Globus pallidus (tissue), 1 donor: ENCODE results near the gene P3H3.
A peak's percentile ranks its signal among the peaks of the same experiment; 100 is the strongest.
"Not testable (repeated sequence)": the region's sequence is repeated elsewhere in the genome, so short reads cannot be mapped to it uniquely, and the experiment has no call there.

Experiments used
- DNase-seq: peaks from one replicate; pipeline ENCODE4 v3.0.0-alpha.2; 2015; ENCODE audit warnings: low spot score

Gene P3H3

DNA sequence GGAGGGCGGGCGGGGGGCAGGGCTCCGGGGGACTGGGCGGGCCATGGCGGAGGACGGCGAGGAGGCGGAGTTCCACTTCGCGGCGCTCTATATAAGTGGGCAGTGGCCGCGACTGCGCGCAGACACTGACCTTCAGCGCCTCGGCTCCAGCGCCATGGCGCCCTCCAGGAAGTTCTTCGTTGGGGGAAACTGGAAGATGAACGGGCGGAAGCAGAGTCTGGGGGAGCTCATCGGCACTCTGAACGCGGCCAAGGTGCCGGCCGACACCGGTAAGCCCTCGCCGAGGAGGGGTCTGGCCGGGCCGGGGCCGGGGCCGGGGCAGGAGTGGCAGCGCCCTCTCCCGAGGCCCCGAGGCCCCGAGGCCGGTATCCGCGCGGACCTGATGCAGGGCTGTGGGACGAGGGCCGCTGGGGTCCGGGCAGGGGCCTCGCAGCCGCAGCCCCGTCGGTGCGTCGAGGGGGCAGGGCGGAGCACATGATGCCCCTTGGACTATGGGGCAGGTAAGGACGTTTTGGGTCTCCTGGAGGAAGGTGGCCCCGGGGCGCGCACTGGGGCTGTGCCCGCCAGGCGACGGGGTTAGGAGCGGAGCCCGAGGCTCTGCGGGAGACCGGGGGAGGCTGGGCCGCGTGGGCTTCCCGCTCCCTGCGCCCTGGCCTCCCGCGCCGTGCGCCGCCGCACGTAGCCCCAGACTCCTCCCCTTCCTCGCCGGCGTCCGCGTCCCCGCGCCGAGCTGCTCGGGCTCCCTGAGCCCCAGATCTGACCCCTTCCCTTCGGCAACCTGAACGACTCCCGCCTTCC, 39.4 kb downstream of the P3H3 start, which contains the start of gene TPI1:
Gene TPI1 (plus strand): TSS at position 119 of the 798 bp plus-strand sequence. CDS start 36 bp downstream, at position 155.
- peak; percentile 84 for DNase-seq

DNA sequence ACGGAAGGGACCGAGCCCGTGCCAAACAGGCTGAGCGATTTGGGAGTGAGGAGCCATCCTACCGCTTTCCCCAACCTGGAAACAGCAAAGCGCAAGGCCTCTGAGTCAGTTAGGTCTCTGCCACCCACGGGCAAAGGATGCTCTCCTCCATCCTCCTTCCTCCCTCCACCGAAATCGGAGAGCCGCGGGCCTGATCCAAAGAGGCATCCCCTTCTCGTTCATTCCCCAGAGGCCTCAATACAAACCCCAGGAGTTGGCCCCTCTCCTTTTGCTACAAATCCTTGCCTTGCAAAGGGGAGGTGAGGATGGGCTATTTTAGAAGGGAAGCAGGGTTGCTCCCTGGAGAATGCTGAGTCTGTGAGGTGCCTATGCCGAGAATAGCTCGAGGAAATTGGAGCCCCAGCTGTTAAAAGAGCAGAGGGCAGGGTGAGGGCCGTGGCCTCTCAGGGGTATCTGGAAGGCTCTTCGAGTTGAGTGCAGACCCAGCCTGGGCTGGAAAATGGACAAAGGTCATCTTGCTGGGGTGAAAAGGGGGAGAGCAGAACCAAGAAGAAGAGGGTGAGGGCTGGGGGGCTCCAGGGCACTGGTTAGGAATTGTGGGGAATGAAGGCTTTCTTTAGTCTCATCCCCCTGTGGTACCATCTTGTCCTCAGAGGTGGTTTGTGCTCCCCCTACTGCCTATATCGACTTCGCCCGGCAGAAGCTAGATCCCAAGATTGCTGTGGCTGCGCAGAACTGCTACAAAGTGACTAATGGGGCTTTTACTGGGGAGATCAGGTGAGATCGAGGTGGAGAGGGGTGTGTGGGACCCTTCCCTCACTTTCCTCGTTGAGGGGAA, 40.2 kb downstream of the P3H3 start:
- DNase-seq: no peak

DNA sequence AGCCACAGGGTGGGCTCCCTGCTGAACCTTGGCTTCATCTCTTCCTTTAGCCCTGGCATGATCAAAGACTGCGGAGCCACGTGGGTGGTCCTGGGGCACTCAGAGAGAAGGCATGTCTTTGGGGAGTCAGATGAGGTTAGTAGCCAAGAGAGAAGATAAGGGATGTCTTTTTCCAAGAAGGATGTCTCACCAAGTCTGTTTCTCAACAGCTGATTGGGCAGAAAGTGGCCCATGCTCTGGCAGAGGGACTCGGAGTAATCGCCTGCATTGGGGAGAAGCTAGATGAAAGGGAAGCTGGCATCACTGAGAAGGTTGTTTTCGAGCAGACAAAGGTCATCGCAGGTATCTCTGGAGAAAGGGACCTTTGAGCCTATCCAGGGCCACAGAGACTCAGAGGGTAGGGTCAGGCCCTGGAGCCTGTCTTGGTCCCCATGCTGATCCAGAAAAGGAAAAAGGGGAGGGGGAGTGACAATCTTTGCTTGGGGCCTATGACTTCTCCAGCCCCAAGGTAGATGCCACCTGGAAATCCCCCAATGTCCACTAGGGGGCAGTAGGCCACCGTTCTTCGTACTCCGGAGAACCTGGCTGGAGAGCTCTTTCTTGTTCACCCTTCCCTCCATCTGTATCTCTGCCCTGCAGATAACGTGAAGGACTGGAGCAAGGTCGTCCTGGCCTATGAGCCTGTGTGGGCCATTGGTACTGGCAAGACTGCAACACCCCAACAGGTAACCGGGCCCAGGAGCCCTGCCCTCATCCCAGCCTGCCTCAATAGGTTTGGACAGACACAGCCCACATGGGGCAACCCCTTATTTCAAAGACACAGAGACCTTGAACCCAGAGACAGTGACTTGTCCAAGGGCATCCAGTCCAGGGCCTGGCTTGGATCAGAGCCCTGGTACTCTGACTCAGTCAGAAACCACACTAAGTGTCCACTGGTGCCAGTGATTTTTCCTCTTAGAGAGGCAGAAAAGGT, 41.1 kb downstream of the P3H3 start:
- peak; percentile 72 for DNase-seq

DNA sequence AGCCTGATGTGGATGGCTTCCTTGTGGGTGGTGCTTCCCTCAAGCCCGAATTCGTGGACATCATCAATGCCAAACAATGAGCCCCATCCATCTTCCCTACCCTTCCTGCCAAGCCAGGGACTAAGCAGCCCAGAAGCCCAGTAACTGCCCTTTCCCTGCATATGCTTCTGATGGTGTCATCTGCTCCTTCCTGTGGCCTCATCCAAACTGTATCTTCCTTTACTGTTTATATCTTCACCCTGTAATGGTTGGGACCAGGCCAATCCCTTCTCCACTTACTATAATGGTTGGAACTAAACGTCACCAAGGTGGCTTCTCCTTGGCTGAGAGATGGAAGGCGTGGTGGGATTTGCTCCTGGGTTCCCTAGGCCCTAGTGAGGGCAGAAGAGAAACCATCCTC, 42.1 kb downstream of the P3H3 start:
- not testable (repeated sequence) for DNase-seq

DNA sequence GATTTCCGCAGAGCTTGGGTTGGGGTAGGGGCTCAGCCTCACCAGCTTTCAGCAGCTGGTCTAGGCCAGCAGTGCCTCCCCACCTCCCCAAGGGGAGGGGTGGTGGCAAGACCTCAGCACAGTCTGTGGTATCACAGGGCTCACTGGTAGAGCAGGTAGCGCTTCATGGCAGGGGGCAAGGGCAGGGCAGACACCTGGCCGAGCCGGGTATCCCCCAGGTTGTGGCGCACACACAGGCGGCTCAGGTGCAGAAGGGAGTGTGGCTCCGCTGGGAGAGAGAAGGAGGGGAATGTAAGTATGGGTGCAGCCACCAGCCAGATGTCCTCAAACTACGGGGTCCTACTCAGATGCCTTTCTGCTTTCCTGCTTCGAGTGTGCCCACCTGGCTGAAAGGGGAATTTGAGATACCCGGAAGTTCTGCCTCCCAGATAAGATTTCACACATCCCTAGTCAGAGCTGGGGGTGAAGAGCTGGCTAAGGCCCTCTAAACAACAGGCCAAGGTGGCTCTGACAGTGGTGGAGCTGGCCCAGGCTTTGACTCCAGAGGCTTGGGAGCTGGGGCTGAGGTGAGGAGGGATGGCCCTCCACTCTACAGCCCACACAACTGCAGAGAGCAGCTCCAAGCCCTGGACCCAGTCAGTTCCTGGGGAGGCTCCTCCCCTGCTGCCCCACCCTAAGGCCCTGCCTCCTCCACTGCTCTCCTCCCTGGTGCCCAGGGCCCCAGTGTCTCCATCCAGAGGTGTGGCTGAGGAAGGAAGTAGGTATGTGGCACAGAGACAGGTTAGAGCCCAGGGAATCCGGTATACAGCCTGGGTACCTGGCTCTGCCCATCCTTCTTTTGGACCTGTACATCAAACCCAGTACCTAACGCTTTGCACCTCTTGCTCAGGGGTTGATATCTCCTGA, 43.1 kb downstream of the P3H3 start:
- DNase-seq: no peak

DNA sequence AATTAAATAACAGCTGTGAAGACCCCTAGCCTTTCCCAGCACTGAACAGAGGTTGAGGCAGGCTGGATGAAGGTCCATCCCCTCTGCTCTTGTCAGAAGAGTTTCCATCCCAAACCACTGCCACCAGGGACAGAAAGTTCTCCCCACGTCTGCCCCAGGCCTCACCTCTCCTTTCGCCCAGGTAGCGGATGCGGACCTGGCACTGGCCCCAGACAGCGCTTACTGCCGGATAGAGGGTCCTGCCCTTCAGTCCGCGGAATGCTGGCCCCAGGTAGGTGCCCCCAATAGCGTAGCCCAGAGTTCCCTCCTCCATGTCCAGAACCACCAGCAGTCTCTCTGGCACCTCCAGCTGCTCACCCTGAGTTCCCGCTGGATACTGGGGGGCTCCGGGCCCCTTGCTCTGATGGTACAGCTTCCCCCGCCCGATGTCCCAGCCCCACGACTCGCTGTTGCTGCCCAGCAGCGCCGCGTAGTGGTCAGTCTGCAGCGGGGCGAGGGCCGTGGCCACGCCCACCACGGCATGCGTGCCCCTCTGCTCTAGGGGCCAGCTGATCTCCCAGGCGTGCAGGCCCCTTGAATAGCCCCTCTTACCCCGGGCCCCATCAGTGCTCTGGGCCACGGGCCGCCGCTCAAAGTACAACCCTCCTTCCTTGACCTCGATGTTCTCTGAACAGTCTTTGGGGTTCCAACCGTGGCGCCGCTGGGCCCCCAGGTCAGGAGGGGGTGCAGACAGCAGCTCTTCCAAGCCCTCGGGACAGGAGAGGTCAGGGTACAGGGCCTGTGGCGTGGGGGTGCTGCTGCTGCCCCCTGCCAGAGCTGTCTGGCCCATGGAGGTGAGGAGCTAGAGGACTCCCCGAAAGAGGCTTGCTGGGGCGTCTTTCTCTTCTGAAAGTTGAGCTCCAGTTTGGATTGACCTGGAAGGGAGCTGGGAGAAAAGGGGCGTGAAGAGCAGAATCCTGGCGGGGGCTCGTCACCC, 44.2 kb downstream of the P3H3 start:
- peak; percentile 78 for DNase-seq

DNA sequence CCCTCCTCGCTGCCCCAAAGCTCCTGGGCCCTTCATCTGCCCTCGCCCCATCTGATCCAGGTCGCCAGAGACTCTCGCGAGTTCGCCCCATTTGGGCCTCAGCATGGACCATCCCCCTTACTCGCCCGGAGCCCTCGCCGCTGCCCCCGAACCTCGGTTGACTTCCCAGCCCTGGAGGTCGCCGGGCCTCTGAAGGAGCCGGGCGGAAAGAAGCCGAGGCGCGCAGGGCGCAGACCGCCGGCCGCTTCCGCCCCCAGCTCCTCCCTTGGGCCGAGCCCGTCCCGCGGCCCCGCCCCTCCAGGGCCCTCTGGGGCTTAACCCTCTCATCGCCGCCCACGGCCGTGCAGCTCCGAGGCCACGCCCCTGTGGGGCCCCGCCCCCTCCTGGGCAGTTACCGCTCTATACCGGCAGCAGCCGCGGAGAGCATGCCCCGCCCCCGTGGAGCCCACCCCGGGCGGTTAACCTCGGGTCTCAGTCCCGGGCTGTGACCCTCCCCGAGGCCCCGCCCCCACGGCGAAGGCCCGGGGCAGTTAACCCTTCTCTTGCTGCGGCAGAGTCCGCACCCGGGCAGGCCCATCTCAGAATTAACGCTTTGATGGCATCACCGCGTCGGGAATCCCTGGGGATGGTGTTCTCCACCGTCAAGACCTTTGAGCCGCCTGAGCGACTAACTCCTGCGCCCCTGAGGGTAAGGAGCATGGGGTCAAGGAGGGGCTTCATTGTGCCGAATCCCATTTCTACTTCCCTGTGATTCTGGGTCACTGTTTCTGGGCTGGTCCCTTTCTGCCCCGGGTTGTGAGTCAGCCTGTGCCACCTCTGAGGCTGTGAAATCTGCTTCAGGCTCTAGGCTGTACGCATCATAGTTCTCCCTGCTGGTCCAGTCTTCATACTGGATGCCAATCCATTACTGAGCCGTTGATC, 45.1 kb downstream of the P3H3 start, which contains the start of gene SPSB2:
Gene SPSB2 (minus strand): TSS at position 210 of the 921 bp plus-strand sequence. CDS start 402 bp downstream, outside the sequence.
- DNase-seq: peak; percentile 92

DNA sequence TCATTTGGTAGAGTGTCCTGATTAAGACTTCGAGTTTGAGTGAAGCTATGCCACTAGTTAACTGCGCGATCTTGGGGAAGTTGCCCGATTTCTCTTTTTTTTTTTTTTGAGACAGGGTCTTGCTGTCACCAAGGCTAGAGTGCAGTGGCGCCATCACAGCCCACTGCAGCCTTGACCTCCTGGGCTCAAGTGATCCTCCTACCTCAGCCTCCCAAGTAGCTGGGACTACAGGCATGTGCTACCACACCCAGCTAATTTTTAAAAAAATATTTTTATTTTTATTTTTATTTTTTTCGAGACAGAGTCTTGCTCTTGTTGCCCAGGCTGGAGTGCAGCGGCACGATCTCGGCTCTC, 45.8 kb downstream of the P3H3 start:
- not testable (repeated sequence) for DNase-seq

DNA sequence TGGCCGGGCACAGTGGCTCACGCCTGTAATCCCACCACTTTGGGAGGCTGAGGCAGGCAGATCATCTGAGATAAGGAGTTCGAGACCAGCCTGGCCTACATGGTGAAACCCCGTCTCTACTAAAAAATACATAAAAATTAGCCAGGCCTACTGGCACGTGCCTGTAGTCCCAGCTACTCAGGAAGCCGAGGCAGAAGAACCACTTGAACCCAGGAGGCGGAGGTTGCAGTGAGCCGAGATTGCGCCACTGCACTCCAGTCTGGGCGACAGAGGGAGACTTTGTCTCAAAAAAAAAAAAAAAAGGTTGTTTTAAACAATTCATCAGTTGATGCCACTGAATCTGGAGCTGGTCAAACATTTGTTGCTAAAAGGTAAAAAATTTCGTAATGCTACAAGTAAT, 51.6 kb downstream of the P3H3 start:
- DNase-seq: not testable (repeated sequence)

DNA sequence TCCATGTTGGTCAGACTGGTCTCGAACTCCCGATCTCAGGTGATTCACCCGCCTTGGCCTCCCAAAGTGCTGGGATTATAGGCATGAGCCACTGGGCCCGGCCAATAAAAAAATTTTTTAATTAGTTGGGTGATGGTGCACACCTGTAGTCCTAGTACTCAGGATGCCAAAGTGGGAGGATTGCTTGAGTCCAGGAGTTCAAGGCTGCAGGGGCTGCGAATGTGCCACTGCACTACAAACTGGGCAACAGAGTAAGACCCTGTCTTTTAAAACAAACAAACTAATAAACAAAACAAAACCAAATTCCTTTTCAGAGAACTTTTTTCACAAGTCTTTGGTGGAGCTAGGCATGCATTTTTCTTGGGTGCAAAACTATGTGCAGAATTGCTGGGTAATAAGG, 55.0 kb downstream of the P3H3 start:
- no peak for DNase-seq

DNA sequence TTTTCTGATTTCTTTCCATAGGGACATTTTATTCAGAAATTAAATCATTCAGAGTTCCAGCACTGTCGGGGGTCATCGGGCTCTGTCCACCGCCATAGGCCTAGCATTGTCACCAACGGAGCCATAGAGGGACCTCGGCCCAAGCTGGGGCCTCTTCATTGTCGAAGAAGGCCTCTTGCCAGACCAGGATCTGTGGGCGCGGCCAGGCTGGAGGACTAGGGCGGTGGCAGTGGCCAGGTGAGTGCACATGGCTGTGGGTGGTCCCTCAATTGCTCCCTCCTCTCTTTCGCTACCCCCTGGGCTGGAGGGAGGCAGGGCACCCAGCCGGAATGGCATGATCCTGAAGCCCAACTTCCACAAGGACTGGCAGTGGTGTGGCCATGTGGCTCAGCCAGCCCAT, 55.5 kb downstream of the P3H3 start:
- DNase-seq: no peak

DNA sequence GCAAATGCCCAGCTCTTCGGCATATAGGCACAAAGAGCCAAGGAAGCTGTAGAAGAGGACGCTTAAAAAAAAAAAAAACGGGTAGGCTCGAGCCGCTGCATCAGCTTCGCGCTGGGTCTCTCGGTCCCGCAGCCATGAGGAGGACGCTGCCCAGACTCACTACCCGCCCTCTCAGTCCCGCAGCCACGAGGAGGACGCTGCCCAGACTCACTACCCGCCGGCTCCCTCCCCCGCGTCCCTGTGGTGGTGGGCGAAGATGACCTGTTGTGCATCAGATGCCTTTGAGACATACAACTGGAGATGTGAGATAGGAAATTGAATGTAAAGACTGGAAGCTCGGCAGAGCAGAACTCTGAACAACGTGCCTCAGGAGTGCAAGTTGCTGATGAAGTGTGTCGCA, 56.3 kb downstream of the P3H3 start:
- DNase-seq: no peak

DNA sequence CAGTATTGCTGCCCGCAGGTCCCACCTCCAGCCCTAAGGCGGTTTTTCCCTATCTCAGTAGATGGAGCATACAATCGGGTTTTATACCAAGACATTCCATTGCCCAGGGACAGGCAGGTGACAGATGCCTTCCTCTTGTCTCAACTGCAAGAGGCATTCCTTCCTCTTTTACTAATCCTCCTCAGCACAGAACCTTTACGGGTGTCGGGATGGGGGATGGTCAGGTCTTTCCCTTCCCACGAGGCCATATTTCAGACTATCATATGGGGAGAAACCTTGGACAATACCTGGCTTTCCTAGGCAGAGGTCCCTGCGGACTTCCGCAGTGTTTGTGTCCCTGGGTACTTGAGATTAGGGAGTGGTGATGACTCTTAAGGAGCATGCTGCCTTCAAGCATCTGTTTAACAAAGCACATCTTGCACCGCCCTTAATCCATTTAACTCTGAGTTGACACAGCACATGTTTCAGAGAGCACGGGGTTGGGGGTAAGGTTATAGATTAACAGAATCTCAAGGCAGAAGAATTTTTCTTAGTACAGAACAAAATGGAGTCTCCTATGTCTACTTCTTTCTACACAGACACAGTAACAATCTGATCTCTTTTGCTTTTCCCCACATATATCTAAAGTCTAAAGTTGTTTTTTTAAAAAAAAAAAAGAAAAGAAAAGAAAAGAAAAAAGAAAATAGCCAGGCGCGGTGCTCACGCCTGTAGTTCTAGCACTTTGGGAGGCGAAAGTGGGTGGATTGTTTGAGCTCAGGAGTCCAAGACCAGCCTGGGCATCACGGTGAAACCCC, 58.2 kb downstream of the P3H3 start:
- DNase-seq: not testable (repeated sequence)

DNA sequence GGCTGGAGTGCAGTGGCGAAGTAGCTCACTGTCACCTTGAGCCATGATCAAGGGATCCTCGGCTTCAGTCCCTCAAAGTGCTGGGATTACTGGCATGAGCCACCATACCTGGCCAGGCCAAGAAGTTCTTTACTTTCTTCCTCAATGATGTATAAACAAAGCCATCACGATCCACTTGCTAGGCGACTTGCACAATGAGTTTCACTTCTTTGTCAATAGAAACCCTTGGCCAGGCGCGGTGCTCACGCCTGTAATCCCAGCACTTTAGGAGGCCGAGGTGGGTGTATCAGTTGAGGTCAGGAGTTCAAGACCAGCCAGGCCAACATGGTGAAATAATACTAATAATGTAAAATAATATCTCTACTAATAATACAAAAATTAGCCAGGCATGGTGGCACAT, 59.3 kb downstream of the P3H3 start:
- no peak for DNase-seq

DNA sequence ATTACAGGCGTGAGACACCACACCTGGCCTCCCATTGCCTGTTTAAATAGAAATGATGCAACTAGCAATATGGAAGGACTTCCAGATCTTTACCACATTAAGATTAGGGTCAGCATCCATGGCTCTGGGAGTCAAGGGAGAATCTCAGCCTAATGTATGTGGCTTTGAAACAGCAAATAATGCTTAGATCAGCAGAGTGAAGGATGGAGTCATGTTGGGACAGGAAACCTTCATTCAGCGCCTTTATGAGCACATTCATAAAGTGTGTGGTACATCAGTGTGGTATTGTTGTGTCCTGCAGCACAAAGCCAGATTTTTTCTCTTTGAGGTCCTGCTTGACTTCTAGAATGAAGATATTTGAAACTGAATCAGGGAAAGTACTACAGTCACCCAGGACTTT, 60.2 kb downstream of the P3H3 start:
- no peak for DNase-seq

DNA sequence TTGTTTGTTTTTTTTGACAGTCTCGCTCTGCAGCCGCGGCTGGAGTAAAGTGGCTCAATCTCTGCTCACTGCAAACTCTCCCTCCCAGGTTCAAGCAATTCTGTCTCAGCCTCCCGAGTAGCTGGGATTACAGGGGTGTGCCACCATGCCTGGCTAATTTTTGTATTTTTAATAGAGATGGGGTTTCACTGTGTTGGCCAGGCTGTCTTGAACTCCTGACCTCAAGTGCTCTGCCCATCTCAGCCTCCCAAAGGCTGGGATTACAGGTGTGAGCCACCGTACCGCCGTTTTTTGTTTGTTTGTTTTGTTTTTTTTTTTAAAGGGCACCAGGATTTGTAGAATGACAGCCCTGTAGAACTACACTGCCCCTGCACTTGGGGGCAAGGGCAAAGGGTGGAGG, 60.6 kb downstream of the P3H3 start:
- DNase-seq: not testable (repeated sequence)
